ENCODE data around the gene CADM1.

Gene CADM1

GRCh38 chr11:115167456-115167855 is 336.8 kb downstream of the CADM1 start:
- H3K4me3 ChIP-seq (ENCODE audit: insufficient read length, low read depth), result no peak overlapping the region
- H3K27me3 ChIP-seq (ENCODE audit: insufficient read depth, insufficient read length), result no peaks in the 10 kb centered on the region
- H3K4me1 ChIP-seq (ENCODE audit: insufficient read depth, insufficient read length), result no peaks in the 10 kb centered on the region
- no peak for TF ChIP-seq YY1 (IDR thresholded peaks at IDR 0.05; ENCODE audit: insufficient read depth, insufficient read length)
- TF ChIP-seq ZNF274 (IDR thresholded peaks at IDR 0.05; ENCODE audit: low read depth, low read length), result no peak
- no peak for TF ChIP-seq SUZ12 (IDR thresholded peaks at IDR 0.05; ENCODE audit: extremely low read depth, insufficient read depth, insufficient read length)
- H3K9ac ChIP-seq (ENCODE audit: insufficient read length, low read depth), result no peak overlapping the region
- DNase-seq (ENCODE audit: low read depth, low spot score), result no peak
- no peaks in the 10 kb centered on the region for H3K9me3 ChIP-seq (ENCODE audit: insufficient read depth, low read length)
- no peaks in the 10 kb centered on the region for H3K36me3 ChIP-seq (ENCODE audit: insufficient read depth, insufficient read length, low read length)

DNA sequence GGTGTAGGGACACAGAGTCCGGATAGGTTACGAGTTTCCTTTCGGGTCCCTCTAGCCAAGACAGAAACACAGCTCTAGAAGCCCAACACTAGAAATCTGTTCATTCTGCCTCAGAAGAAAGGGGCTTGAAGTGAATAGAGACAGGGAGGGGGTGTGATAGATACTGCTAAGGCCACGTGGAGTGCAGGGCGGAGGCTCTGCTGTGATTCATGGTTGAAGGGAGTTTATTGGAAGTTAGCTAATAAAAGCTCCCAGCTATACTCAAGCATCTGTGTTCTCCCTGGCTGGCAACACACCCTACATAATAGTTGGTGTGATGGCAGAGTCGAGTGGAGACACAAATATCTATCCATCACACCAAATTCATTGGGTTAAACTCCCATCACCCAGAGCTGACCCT is 337.4 kb downstream of the CADM1 start:
- Histone ChIP-seq H3K27me3 (ENCODE audit: insufficient read depth, insufficient read length) (no peaks in the 10 kb centered on the region), H3K4me1 (ENCODE audit: insufficient read depth, insufficient read length) (no peaks in the 10 kb centered on the region), H3K9ac (ENCODE audit: insufficient read length, low read depth) (no peak overlapping the region), H3K36me3 (ENCODE audit: insufficient read depth, insufficient read length, low read length) (no peaks in the 10 kb centered on the region), H3K9me3 (ENCODE audit: insufficient read depth, low read length) (no peaks in the 10 kb centered on the region), H3K4me3 (ENCODE audit: insufficient read length, low read depth) (no peak overlapping the region)
- TF ChIP-seq SUZ12 (IDR thresholded peaks at IDR 0.05; ENCODE audit: extremely low read depth, insufficient read depth, insufficient read length) (no peak), ZNF274 (IDR thresholded peaks at IDR 0.05; ENCODE audit: low read depth, low read length) (no peak), YY1 (IDR thresholded peaks at IDR 0.05; ENCODE audit: insufficient read depth, insufficient read length) (no peak)
- DNase-seq (ENCODE audit: low read depth, low spot score), result no peak

- no peak overlapping the region for H3K4me3 ChIP-seq (ENCODE audit: insufficient read length, low read depth)
- peak; percentile 71 for DNase-seq (ENCODE audit: low read depth, low spot score)
- H3K36me3 ChIP-seq (ENCODE audit: insufficient read depth, insufficient read length, low read length), result no peaks in the 10 kb centered on the region
- no peak overlapping the region for H3K9ac ChIP-seq (ENCODE audit: insufficient read length, low read depth)
- H3K9me3 ChIP-seq (ENCODE audit: insufficient read depth, low read length), result no peaks in the 10 kb centered on the region
- TF ChIP-seq SUZ12 (IDR thresholded peaks at IDR 0.05; ENCODE audit: extremely low read depth, insufficient read depth, insufficient read length) (no peak), ZNF274 (IDR thresholded peaks at IDR 0.05; ENCODE audit: low read depth, low read length) (no peak), YY1 (IDR thresholded peaks at IDR 0.05; ENCODE audit: insufficient read depth, insufficient read length) (no peak)
- no peaks in the 10 kb centered on the region for H3K27me3 ChIP-seq (ENCODE audit: insufficient read depth, insufficient read length)
- H3K4me1 ChIP-seq (ENCODE audit: insufficient read depth, insufficient read length), result no peaks in the 10 kb centered on the region
These were observed 339.4 kb downstream of the CADM1 start for GRCh38 chr11:115164774-115165173.

GRCh38 chr11:115162919-115163318 is 341.3 kb downstream of the CADM1 start:
- Histone ChIP-seq H3K4me1 (ENCODE audit: insufficient read depth, insufficient read length) (no peaks in the 10 kb centered on the region), H3K9me3 (ENCODE audit: insufficient read depth, low read length) (no peaks in the 10 kb centered on the region), H3K27me3 (ENCODE audit: insufficient read depth, insufficient read length) (no peaks in the 10 kb centered on the region), H3K36me3 (ENCODE audit: insufficient read depth, insufficient read length, low read length) (no peaks in the 10 kb centered on the region), H3K4me3 (ENCODE audit: insufficient read length, low read depth) (no peak overlapping the region), H3K9ac (ENCODE audit: insufficient read length, low read depth) (no peak overlapping the region)
- DNase-seq (ENCODE audit: low read depth, low spot score), result no peak
- TF ChIP-seq SUZ12 (IDR thresholded peaks at IDR 0.05; ENCODE audit: extremely low read depth, insufficient read depth, insufficient read length), result no peak
- no peak for TF ChIP-seq ZNF274 (IDR thresholded peaks at IDR 0.05; ENCODE audit: low read depth, low read length)
- TF ChIP-seq YY1 (IDR thresholded peaks at IDR 0.05; ENCODE audit: insufficient read depth, insufficient read length), result no peak

DNA sequence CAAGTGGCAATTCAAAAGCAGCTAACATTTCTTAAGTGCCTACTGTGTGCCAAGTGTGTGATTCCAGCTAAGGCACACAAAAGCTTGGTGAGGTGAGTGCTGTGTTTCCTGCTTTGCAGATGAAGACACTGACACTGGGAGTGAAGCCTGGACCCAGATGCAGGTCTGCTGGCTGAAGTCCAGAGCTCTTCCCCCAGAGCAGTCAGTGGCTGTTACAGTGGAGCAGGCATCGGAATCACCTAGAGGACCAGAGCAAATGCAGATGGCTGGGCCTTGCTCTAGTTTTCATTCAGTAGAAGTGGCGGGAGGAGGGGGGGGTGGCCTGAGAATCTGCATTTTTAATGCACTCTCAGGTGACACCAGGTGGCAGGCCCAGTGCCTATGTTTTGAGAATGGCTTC is 342.3 kb downstream of the CADM1 start:
- H3K9me3 ChIP-seq (ENCODE audit: insufficient read depth, low read length), result no peaks in the 10 kb centered on the region
- H3K9ac ChIP-seq (ENCODE audit: insufficient read length, low read depth), result no peak overlapping the region
- H3K4me1 ChIP-seq (ENCODE audit: insufficient read depth, insufficient read length), result no peaks in the 10 kb centered on the region
- DNase-seq (ENCODE audit: low read depth, low spot score), result no peak
- H3K36me3 ChIP-seq (ENCODE audit: insufficient read depth, insufficient read length, low read length), result no peaks in the 10 kb centered on the region
- H3K4me3 ChIP-seq (ENCODE audit: insufficient read length, low read depth), result no peak overlapping the region
- TF ChIP-seq ZNF274 (IDR thresholded peaks at IDR 0.05; ENCODE audit: low read depth, low read length), result no peak
- TF ChIP-seq SUZ12 (IDR thresholded peaks at IDR 0.05; ENCODE audit: extremely low read depth, insufficient read depth, insufficient read length), result no peak
- TF ChIP-seq YY1 (IDR thresholded peaks at IDR 0.05; ENCODE audit: insufficient read depth, insufficient read length), result no peak
- H3K27me3 ChIP-seq (ENCODE audit: insufficient read depth, insufficient read length), result no peaks in the 10 kb centered on the region

DNA sequence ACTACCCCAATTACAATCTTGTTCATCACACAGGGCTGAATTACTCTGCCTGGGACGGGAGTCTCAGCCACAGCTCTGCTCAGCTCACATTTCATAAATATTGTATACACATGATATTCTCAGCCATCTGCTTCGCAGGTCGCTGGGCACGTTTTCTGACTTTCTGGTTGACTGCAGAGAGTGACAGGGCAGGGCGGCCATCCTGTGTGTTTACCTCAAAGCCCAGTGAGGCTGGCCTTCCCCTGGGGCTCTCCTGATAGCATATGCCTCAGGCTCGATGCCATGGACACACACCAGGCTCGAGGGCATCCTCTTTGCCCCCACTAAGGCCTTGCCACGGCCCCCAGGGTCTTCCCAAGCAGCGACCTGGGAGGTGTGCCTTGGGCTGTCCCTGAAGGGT is 345.0 kb downstream of the CADM1 start:
- Histone ChIP-seq H3K4me3 (ENCODE audit: insufficient read length, low read depth) (no peak overlapping the region), H3K36me3 (ENCODE audit: insufficient read depth, insufficient read length, low read length) (no peaks in the 10 kb centered on the region), H3K4me1 (ENCODE audit: insufficient read depth, insufficient read length) (peaks cover 3% of the 10 kb centered on the region), H3K9me3 (ENCODE audit: insufficient read depth, low read length) (peaks cover 6% of the 10 kb centered on the region; the same call in 1 of the 2 replicates), H3K9ac (ENCODE audit: insufficient read length, low read depth) (no peak overlapping the region), H3K27me3 (ENCODE audit: insufficient read depth, insufficient read length) (no peaks in the 10 kb centered on the region)
- TF ChIP-seq YY1 (IDR thresholded peaks at IDR 0.05; ENCODE audit: insufficient read depth, insufficient read length) (no peak), ZNF274 (IDR thresholded peaks at IDR 0.05; ENCODE audit: low read depth, low read length) (no peak), SUZ12 (IDR thresholded peaks at IDR 0.05; ENCODE audit: extremely low read depth, insufficient read depth, insufficient read length) (no peak)
- no peak for DNase-seq (ENCODE audit: low read depth, low spot score)

GRCh38 chr11:115158053-115158452 is 346.2 kb downstream of the CADM1 start:
- Histone ChIP-seq H3K4me1 (ENCODE audit: insufficient read depth, insufficient read length) (peaks cover 3% of the 10 kb centered on the region), H3K36me3 (ENCODE audit: insufficient read depth, insufficient read length, low read length) (no peaks in the 10 kb centered on the region), H3K9ac (ENCODE audit: insufficient read length, low read depth) (no peak overlapping the region), H3K9me3 (ENCODE audit: insufficient read depth, low read length) (peaks cover 7% of the 10 kb centered on the region; the same call in 1 of the 2 replicates), H3K4me3 (ENCODE audit: insufficient read length, low read depth) (no peak overlapping the region), H3K27me3 (ENCODE audit: insufficient read depth, insufficient read length) (no peaks in the 10 kb centered on the region)
- TF ChIP-seq ZNF274 (IDR thresholded peaks at IDR 0.05; ENCODE audit: low read depth, low read length), result no peak
- no peak for TF ChIP-seq SUZ12 (IDR thresholded peaks at IDR 0.05; ENCODE audit: extremely low read depth, insufficient read depth, insufficient read length)
- no peak for TF ChIP-seq YY1 (IDR thresholded peaks at IDR 0.05; ENCODE audit: insufficient read depth, insufficient read length)
- no peak for DNase-seq (ENCODE audit: low read depth, low spot score)

Measured in NT2/D1 (cell line).